ACC112 (cell line): Measurements from ENCODE around the gene GBP5.

ENCODE experiments used
- H2AFZ ChIP-seq: fragments of 200-600 bp; sonication (generic); one replicate; pipeline ENCODE4 v1.6.0; 2017; ENCODE audit warnings: antibody characterized with exemption, low read length; ENCODE audit not compliant: unreplicated experiment
- H3K27ac ChIP-seq: fragments of 200-600 bp; sonication (generic); 2 replicates; pipeline ENCODE4 v1.5.1; 2014; ENCODE audit warnings: low read depth, mild to moderate bottlenecking, antibody characterized with exemption, low read length, moderate library complexity
- H3K27me3 ChIP-seq: fragments of 200-600 bp; sonication (generic); 2 replicates; pipeline ENCODE4 v1.6.1; 2014; ENCODE audit warnings: mild to moderate bottlenecking, antibody characterized with exemption, low read length, moderate library complexity, mixed read lengths; ENCODE audit not compliant: insufficient read depth
- H3K36me3 ChIP-seq: fragments of 200-600 bp; sonication (generic); 2 replicates; pipeline ENCODE4 v1.6.1; 2016; ENCODE audit warnings: mild to moderate bottlenecking, antibody characterized with exemption, low read length, moderate library complexity, mixed read lengths; ENCODE audit not compliant: insufficient read depth
- H3K4me1 ChIP-seq: fragments of 200-600 bp; sonication (generic); one replicate; pipeline ENCODE4 v1.6.1; 2016; ENCODE audit warnings: low read length, mixed read lengths; ENCODE audit not compliant: insufficient read depth, unreplicated experiment, control insufficient read depth
- H3K4me3 ChIP-seq: fragments of 200-600 bp; sonication (generic); 2 replicates; pipeline ENCODE4 v1.5.1; 2014; ENCODE audit warnings: mild to moderate bottlenecking, low read depth, low read length
- H3K79me2 ChIP-seq: fragments of 200-600 bp; sonication (generic); one replicate; pipeline ENCODE4 v1.6.0; 2016; ENCODE audit warnings: low read length; ENCODE audit not compliant: control insufficient read depth, unreplicated experiment, insufficient read depth

GBP5 gene

DNA sequence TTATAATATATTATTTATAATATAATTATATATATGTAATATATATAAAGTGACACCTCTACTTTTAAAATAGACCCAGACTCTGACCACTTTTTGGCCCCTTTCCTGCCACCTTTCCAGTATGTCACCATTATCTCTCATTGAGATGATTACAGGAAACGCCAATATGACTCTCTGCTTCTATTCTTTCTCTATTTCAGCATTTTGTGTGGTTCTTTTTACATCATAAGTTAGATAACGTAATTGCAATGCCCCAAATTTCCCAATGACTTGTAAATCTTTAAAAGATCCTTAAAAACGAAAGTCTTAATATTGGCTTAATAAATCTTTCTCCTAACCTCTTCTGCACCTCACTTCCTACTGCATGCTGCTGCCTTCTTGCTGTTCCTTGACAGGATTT, 8.1 kb upstream of the GBP5 start:
- Histone ChIP-seq H3K27me3 (no peaks in the 10 kb centered on the region), H3K36me3 (no peaks in the 10 kb centered on the region), H3K27ac (no peak overlapping the region), H2AFZ (no peak overlapping the region), H3K79me2 (no peaks in the 10 kb centered on the region), H3K4me3 (no peak overlapping the region), H3K4me1 (peaks cover 2% of the 10 kb centered on the region)

DNA sequence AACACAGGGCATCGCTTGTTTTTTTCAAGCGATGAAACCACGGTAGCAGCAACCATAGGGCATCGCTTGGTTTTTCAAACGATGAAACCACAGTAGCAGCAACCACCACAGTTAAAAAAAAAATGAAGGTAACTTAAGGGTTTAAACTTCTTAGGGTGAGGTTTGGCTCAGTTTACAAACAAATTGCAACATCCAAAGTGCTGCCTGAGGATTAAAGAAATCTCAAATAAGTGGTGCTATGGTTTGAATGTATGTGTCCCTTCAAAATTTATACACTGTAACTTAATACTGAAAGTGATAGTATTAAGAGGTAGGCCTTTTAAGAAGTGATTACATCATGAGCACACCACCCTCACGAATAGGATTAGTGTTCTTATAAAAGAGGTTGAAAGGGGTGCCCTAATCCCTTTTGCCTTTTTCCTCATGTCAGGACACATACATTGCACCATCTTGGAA, 6.4 kb upstream of the GBP5 start:
- H3K27ac ChIP-seq: no peak overlapping the region
- no peaks in the 10 kb centered on the region for H3K79me2 ChIP-seq
- H3K4me1 ChIP-seq: peaks cover 16% of the 10 kb centered on the region
- H3K36me3 ChIP-seq: no peaks in the 10 kb centered on the region
- no peaks in the 10 kb centered on the region for H3K27me3 ChIP-seq
- no peak overlapping the region for H3K4me3 ChIP-seq
- H2AFZ ChIP-seq: no peak overlapping the region

DNA sequence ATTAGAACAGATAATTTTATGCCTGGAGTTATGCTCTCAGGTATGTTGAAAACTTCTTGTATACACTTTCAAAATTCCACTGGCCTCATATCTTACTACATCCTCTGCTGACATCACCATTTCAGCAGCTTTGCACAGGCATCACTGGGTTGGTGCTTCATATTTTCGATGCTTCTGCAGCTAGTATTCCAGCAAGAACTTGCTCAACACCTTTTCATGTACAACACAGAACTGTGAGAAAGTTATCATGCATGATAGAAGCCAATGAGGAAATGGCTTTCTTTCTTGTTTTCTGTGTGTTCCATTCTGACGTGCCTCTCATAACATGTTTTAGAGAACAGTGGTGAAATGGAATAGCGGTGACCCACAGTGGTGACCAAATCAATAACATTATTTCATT, 5.1 kb upstream of the GBP5 start:
- H3K79me2 ChIP-seq: no peaks in the 10 kb centered on the region
- no peak overlapping the region for H2AFZ ChIP-seq
- peaks cover 21% of the 10 kb centered on the region for H3K4me1 ChIP-seq
- H3K36me3 ChIP-seq: no peaks in the 10 kb centered on the region
- H3K27me3 ChIP-seq: no peaks in the 10 kb centered on the region
- no peak overlapping the region for H3K4me3 ChIP-seq
- H3K27ac ChIP-seq: no peak overlapping the region

DNA sequence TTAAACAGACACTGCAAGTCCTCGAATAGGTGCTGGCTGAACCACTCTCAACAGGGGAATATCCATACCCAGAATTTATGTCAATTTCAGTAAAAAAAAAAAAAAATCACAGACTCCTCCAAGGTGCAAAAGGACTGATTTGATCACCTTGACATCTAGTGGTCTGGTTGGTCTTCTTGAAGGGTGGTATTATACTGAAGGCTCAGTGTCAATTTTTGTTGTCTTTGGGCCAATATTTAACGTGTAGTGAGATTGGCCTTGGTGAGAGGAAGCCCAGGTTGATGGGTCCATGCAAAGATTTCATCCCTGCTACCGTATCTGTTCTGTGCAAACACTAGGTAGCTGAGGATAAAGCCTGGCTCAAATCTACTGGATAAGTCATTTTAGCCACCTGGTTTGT, 4.0 kb upstream of the GBP5 start:
- Histone ChIP-seq H3K36me3 (no peaks in the 10 kb centered on the region), H3K4me1 (peaks cover 29% of the 10 kb centered on the region), H2AFZ (no peak overlapping the region), H3K4me3 (no peak overlapping the region), H3K79me2 (no peaks in the 10 kb centered on the region), H3K27me3 (no peaks in the 10 kb centered on the region), H3K27ac (no peak overlapping the region)

DNA sequence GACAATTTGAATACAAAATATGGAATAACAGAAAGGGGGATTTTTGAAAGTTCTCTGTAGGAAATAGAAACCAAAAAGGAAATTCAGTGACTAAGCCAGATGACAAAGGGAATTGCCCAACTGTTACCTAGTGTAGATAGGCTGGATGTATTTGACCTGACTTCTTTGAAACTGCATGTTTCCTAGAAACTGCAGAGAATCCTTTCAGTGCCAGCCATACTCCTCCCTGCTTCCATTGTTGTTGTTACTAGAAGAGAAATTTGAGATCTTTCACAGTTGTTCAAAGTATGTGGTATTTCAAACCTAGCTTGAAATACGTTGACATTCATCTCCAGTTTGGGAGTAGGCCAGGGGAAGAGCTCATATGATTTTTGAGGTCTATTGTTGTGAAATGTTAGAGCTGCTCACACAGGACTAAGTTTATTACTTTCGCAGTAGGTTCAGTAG, 1.8 kb upstream of the GBP5 start:
- peak overlapping the region; percentile 92 for H3K27ac ChIP-seq
- H3K4me3 ChIP-seq: peak overlapping the region; percentile 34
- peaks cover 42% of the 10 kb centered on the region for H3K4me1 ChIP-seq
- H3K36me3 ChIP-seq: no peaks in the 10 kb centered on the region
- H3K79me2 ChIP-seq: no peaks in the 10 kb centered on the region
- no peaks in the 10 kb centered on the region for H3K27me3 ChIP-seq
- peak overlapping the region; percentile 19 for H2AFZ ChIP-seq

DNA sequence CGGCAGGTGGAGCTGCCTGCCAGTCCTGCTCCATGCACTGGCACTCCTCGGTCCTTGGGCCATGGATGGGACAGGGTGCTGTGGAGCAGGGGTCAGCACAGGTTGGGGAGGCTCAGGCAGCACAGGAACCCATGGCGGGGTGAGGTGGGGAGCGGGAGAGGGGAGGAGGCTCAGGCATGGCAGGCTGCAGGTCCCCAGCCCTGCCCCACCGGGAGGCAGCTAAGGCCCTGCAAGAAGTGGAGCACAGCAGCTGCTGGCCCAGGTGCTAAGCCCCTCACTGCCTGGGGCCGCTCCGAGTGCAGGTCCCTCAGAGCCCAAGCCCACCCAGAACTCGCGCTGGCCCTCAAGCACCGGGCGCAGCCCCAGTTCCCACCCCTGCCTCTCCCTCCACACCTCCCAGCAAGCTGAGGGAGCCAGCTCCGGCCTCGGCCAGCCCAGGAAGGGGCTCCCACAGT, 691 bp upstream of the GBP5 start:
- peaks cover 42% of the 10 kb centered on the region for H3K4me1 ChIP-seq
- no peak overlapping the region for H3K4me3 ChIP-seq
- H3K79me2 ChIP-seq: no peaks in the 10 kb centered on the region
- H3K27ac ChIP-seq: peak overlapping the region; percentile 92; the same call in 1 of the 2 replicates
- H3K27me3 ChIP-seq: no peaks in the 10 kb centered on the region
- no peaks in the 10 kb centered on the region for H3K36me3 ChIP-seq
- no peak overlapping the region for H2AFZ ChIP-seq

DNA sequence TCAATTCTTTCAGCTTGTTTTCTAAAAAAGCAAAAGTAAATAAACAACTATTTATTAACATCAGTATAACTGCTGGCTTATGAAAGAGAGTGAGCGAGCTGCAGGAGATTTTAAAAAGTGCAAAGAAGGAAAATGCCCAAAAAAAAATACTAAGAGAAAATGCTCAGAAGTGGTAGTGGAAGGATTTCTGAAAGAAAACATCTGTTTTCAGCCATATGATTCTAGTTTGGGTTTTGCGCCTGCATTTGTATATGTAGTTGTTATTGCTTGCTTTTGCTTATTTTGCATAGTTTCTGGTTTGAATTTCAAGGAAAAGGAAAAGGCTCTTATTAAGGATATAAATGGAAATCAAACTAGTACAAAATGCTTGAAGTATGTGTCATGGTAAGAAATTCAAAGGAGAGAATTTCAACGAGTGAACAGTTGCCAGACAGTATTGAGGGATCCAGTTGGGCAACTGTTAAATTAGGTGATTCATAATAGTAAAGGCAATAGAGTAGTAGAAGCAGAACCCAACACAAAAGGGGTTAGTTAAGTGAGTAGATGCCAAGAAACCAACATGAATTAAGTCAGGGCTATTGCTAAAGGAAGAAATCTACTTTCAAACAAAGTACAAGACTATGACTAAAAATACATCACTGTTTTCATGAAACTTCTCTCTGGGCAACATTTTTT, 1.2 kb downstream of the GBP5 start:
- no peaks in the 10 kb centered on the region for H3K79me2 ChIP-seq
- H3K4me1 ChIP-seq: peaks cover 42% of the 10 kb centered on the region
- H3K4me3 ChIP-seq: peak overlapping the region; percentile 55; the same call in 1 of the 2 replicates
- no peaks in the 10 kb centered on the region for H3K36me3 ChIP-seq
- H2AFZ ChIP-seq: no peak overlapping the region
- H3K27me3 ChIP-seq: no peaks in the 10 kb centered on the region
- peak overlapping the region; percentile 83 for H3K27ac ChIP-seq

DNA sequence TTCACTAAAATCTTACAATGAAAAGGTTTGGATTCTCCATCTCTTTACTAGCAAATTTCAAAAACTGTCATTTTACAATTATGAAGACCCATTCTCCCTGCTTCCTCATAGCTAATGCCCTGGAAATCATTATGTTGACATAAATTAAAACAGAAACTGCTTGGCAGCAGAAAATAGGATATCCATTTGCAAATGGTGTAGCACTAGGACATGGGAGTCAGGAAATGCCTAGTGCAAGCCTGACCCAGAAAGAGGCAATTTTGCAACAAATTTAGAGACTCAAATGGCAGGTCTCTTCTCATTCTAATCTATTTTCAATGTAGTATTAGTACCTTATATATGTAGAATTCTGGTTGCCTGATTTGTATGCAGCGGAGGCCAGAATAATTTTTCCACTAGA, 2.2 kb downstream of the GBP5 start:
- no peak overlapping the region for H3K27ac ChIP-seq
- H3K79me2 ChIP-seq: no peaks in the 10 kb centered on the region
- no peak overlapping the region for H3K4me3 ChIP-seq
- no peaks in the 10 kb centered on the region for H3K27me3 ChIP-seq
- H2AFZ ChIP-seq: no peak overlapping the region
- H3K36me3 ChIP-seq: peaks cover 7% of the 10 kb centered on the region; the same call in 1 of the 2 replicates
- H3K4me1 ChIP-seq: peaks cover 36% of the 10 kb centered on the region

DNA sequence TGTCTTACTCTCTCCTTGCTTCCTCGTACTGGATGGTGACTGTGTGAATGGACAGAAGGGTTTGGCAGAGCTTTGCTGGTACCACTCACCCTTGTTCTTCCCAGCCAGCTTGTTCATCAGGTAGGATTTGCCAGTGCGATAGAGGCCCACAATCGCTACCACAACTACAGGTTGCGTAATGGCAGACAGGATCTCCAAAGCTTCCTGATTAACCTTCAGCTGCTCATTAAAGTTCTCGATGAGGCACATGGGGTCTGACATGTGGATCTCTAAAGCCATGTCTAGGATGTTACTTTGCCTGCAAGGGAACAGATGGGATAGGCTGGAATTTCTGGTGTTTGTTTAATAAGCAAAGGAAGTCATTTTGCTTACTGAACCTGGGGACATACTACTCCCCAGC, 3.4 kb downstream of the GBP5 start:
- Histone ChIP-seq H3K4me1 (peaks cover 26% of the 10 kb centered on the region), H3K27ac (no peak overlapping the region), H3K36me3 (peaks cover 7% of the 10 kb centered on the region; the same call in 1 of the 2 replicates), H3K79me2 (no peaks in the 10 kb centered on the region), H3K4me3 (no peak overlapping the region), H3K27me3 (no peaks in the 10 kb centered on the region), H2AFZ (no peak overlapping the region)

DNA sequence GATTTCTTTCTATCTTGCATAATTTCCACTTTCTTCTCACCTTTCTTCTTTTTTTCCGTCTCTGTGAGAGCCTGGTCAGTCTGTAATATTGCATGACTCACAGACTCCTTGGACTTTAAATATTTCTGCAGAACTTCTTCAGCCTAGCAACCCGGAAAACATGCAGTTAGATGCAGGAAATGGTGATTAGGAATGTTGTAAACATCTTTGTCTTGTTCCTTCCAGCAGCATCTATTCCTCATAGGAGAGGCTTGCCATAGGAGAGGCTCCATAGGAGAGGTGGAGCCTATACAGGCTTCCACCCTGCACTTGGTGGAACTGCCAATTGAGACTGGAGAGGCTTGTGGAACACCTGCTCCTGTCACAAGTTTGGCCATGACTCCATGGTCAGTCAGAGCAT, 10.0 kb downstream of the GBP5 start:
- H3K36me3 ChIP-seq: peaks cover 7% of the 10 kb centered on the region; the same call in 1 of the 2 replicates
- H3K27me3 ChIP-seq: no peaks in the 10 kb centered on the region
- peaks cover 12% of the 10 kb centered on the region for H3K4me1 ChIP-seq
- H3K4me3 ChIP-seq: no peak overlapping the region
- H3K79me2 ChIP-seq: no peaks in the 10 kb centered on the region
- H3K27ac ChIP-seq: no peak overlapping the region
- H2AFZ ChIP-seq: no peak overlapping the region

DNA sequence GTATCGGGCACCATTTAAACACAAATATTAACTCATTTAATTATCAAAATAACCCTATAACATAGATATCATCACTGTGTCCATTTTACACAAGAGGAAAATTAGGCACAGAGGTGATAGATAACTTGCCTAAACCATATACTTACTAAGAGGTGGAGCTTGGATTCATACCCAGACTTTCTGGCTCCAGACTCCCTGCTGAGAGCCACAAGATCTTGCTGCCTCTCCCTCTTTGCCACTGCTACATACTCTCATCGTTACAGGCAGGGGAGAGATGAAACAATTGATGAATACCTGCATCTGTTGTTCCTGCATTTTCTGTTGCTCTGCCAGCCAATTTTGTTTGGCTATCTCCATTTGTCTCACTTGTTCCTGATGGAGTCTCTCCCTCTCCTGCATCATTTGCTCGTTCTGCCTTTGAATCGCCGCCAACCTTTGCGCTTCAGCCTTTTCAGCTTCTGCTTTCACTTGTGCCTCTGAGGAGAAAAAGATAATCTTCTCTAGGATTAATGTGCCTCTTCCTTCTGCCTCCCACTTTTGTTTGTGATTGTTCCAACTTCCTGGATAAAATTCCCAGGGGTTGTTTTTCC, 10.6 kb downstream of the GBP5 start:
- Histone ChIP-seq H2AFZ (no peak overlapping the region), H3K27me3 (no peaks in the 10 kb centered on the region), H3K79me2 (no peaks in the 10 kb centered on the region), H3K36me3 (peaks cover 7% of the 10 kb centered on the region; the same call in 1 of the 2 replicates), H3K4me3 (peak overlapping the region; percentile 35; the same call in 1 of the 2 replicates), H3K4me1 (peaks cover 12% of the 10 kb centered on the region), H3K27ac (no peak overlapping the region; the same call in 1 of the 2 replicates)
